HG02870 (cell line): ENCODE results near the gene ZNF57.
"Not testable (repeated sequence)": the region's sequence is repeated elsewhere in the genome, so short reads cannot be mapped to it uniquely, and the experiment has no call there.

Experiments
- ATAC-seq: cut with Tn5 transposase; IDR thresholded peaks from one replicate; pipeline ENCODE4 v1.9.1; 2021; ENCODE audit warnings: mild to moderate bottlenecking, moderate library complexity; ENCODE audit not compliant: unreplicated experiment

The ZNF57 gene

GRCh38 chr19:2890531-2890930, 10.2 kb upstream of the ZNF57 start:
- ATAC-seq: not testable (repeated sequence)

GRCh38 chr19:2896694-2897093, 4.0 kb upstream of the ZNF57 start:
- ATAC-seq: no peak

GRCh38 chr19:2902590-2903218, 2.0 kb downstream of the ZNF57 start:
- ATAC-seq: no peak

GRCh38 chr19:2903326-2903725, 2.6 kb downstream of the ZNF57 start:
- ATAC-seq: not testable (repeated sequence)

- no peak for ATAC-seq
Measured at GRCh38 chr19:2905918-2906519, 5.3 kb downstream of the ZNF57 start.

GRCh38 chr19:2906631-2907195, 6.0 kb downstream of the ZNF57 start:
- ATAC-seq: no peak

- no peak for ATAC-seq
Measured at GRCh38 chr19:2912306-2912705, 11.6 kb downstream of the ZNF57 start.

- ATAC-seq: no peak
Measured at GRCh38 chr19:2917275-2918184, 16.8 kb downstream of the ZNF57 start.

GRCh38 chr19:2922987-2923386, 22.3 kb downstream of the ZNF57 start:
- ATAC-seq: no peak

- ATAC-seq: no peak
Measured at GRCh38 chr19:2923510-2923909, 22.8 kb downstream of the ZNF57 start.

- no peak for ATAC-seq
Measured at GRCh38 chr19:2926341-2927031, 25.8 kb downstream of the ZNF57 start.

- no peak for ATAC-seq
Measured at GRCh38 chr19:2927032-2927430, 26.3 kb downstream of the ZNF57 start.

- ATAC-seq: no peak
Measured at GRCh38 chr19:2933490-2933910, 32.8 kb downstream of the ZNF57 start.

- ATAC-seq: not testable (repeated sequence)
Measured at GRCh38 chr19:2935863-2936262, 35.1 kb downstream of the ZNF57 start.

- ATAC-seq: no peak
Measured at GRCh38 chr19:2942928-2943640, 42.4 kb downstream of the ZNF57 start.

- no peak for ATAC-seq
Measured at GRCh38 chr19:2944403-2944774, 43.7 kb downstream of the ZNF57 start.

- peak; percentile 96 for ATAC-seq
Measured at GRCh38 chr19:2944775-2945574, 44.2 kb downstream of the ZNF57 start, which contains the start of gene ZNF77. ZNF77 (minus strand) TSS chr19:2944971; CDS start chr19:2944840, 131 bp downstream.

GRCh38 chr19:2945575-2946184, 45.0 kb downstream of the ZNF57 start:
- no peak for ATAC-seq

- no peak for ATAC-seq
Measured at GRCh38 chr19:2949939-2950285, 49.2 kb downstream of the ZNF57 start.
